ENCODE data around the gene PSMG4.

DNA sequence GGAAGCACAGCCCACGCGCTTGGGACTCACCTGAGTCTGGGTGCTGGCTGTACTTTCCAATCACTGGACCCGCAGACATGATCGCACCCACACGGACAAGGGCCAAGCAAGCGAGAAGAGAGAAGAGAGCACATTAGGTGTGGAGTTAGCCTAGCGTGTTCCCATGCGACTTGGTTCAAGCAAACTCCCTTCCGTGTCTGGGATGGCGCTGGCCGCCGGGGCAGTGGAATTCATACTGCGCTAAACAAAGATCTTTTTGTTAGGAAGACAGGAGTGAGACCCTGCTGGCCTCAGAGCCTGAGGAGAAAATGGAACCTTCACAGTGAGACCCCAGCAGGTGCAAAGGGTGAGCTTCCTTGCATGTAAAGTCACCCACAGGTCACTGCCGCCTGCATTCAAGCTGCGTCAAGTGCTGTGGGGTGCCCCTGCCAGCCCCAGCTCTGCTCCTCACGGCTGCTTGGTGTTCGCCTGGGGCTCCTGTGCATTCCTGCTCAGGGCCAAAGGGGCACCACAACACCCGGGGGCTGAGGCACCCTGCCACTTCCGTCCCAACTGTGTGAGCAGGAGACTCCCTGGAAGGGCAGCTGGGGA, 26.4 kb downstream of the PSMG4 start:
- TF ChIP-seq, protein P1, sequence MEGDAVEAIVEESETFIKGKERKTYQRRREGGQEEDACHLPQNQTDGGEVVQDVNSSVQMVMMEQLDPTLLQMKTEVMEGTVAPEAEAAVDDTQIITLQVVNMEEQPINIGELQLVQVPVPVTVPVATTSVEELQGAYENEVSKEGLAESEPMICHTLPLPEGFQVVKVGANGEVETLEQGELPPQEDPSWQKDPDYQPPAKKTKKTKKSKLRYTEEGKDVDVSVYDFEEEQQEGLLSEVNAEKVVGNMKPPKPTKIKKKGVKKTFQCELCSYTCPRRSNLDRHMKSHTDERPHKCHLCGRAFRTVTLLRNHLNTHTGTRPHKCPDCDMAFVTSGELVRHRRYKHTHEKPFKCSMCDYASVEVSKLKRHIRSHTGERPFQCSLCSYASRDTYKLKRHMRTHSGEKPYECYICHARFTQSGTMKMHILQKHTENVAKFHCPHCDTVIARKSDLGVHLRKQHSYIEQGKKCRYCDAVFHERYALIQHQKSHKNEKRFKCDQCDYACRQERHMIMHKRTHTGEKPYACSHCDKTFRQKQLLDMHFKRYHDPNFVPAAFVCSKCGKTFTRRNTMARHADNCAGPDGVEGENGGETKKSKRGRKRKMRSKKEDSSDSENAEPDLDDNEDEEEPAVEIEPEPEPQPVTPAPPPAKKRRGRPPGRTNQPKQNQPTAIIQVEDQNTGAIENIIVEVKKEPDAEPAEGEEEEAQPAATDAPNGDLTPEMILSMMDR (IDR thresholded peaks at IDR 0.05) = no peak
- no peak for TF ChIP-seq POLR2AphosphoS5 (IDR thresholded peaks at IDR 0.05)
- TF ChIP-seq POLR2A (IDR thresholded peaks at IDR 0.05) = no peak
- TF ChIP-seq EP300 (IDR thresholded peaks at IDR 0.05) = no peak

All from stomach (tissue), 4 donors.